GM12878 (cell line): ENCODE results near the gene OR5K3. TPM values are rescaled to one million over a fixed set of nuclear protein-coding genes. Genes with fewer than 3 reads are reported as not detected.

ENCODE experiments used
- ATAC-seq: fragments of 200-7000 bp; cut with Tn5 transposase; 3 replicates; pipeline ENCODE4 v1.9.1; 2020; ENCODE audit warnings: mild to moderate bottlenecking, moderate library complexity
- BruUV-seq: library from RNA; stranded (reverse); fragments of 400-500 nt; replicated peaks from 2 replicates; lab custom pipeline; 2021; lab: Mats Ljungman, UMichigan
- CTCF ChIA-PET: fragments of 300-600 bp; sonication (Branson Sonifier 250); formaldehyde crosslinking; extraction: SDS; loops from one replicate; lab custom pipeline; 2021; ENCODE audit warnings: inconsistent platforms; lab: Yijun Ruan, JAX
- POLR2A ChIA-PET: fragments of 350-600 bp; formaldehyde crosslinking; extraction: SDS; loops from one replicate; lab custom pipeline; 2021; ENCODE audit warnings: inconsistent platforms; lab: Charles Lee
- RAD21 ChIA-PET: fragments of 300-600 bp; sonication (Branson Sonifier 250); formaldehyde crosslinking; loops from one replicate; lab custom pipeline; 2023; ENCODE audit warnings: antibody characterized with exemption; ENCODE audit not compliant: unreplicated experiment; lab: Charles Lee
- SMC1A ChIA-PET: fragments of 300-600 bp; sonication (Branson Sonifier 250); formaldehyde crosslinking; loops from one replicate; lab custom pipeline; 2023; ENCODE audit not compliant: unreplicated experiment, uncharacterized antibody; lab: Charles Lee
- DNase-seq: peaks from one replicate; pipeline ENCODE4 v3.0.0-alpha.2; 2011; ENCODE audit warnings: low read depth, low spot score
- FAIRE-seq: peaks from 3 replicates; lab custom pipeline; 2011; peaks lifted over from hg19 to GRCh38; lab: Jason Lieb, UNC
- H2AFZ ChIP-seq: 2 replicates; pipeline ENCODE4 v1.6.0; 2011; ENCODE audit warnings: low read depth, low read length, control low read depth; ENCODE audit not compliant: control insufficient read depth
- H3K27ac ChIP-seq: 2 replicates; pipeline ENCODE4 v1.5.1; 2011; ENCODE audit warnings: control low read depth; ENCODE audit not compliant: control insufficient read depth, insufficient read depth
- H3K27me3 ChIP-seq, 2 experiments: replicated peaks in 1 of 2; 2 replicates each; pipeline versions ENCODE4 v1.6.0 to v1.6.1; 2011; ENCODE audit warnings: low read length in 1 of 2; ENCODE audit not compliant: control insufficient read depth in 2 of 2, insufficient read depth in 2 of 2
- H3K36me3 ChIP-seq, 2 experiments: 2 replicates each; pipeline ENCODE4 v1.5.1; 2011; ENCODE audit warnings: low read length in 1 of 2; ENCODE audit not compliant: control insufficient read depth in 2 of 2, insufficient read depth in 2 of 2
- H3K4me1 ChIP-seq: 2 replicates; pipeline ENCODE4 v1.6.1; 2011; ENCODE audit warnings: mild to moderate bottlenecking, low read length, moderate library complexity, mixed read lengths; ENCODE audit not compliant: control insufficient read depth, insufficient read depth
- H3K4me2 ChIP-seq: 2 replicates; pipeline ENCODE4 v1.6.0; 2011; ENCODE audit warnings: control low read depth; ENCODE audit not compliant: control insufficient read depth, insufficient read depth
- H3K4me3 ChIP-seq: fragments of 200-600 bp; sonication (generic); 2 replicates; pipeline ENCODE4 v1.5.1; 2016
- H3K79me2 ChIP-seq: 2 replicates; pipeline ENCODE4 v1.6.0; 2011; ENCODE audit warnings: low read length; ENCODE audit not compliant: control insufficient read depth, insufficient read depth
- H3K9ac ChIP-seq: 2 replicates; pipeline ENCODE4 v1.8.0; 2011; ENCODE audit warnings: low read length, control low read depth, mixed read lengths; ENCODE audit not compliant: control insufficient read depth, insufficient read depth
- H3K9me3 ChIP-seq: replicated peaks from 3 replicates; pipeline ENCODE4 v1.5.1; 2011; ENCODE audit warnings: mild to moderate bottlenecking, low read length; ENCODE audit not compliant: control insufficient read depth, insufficient read depth
- H4K20me1 ChIP-seq: 2 replicates; pipeline ENCODE4 v1.6.0; 2011; ENCODE audit not compliant: control insufficient read depth, insufficient read depth
- SMAD1 ChIP-seq: fragments of 450-650 bp; IDR thresholded peaks from 2 replicates; pipeline ENCODE4 v1.6.1; 2018; ENCODE audit warnings: mild to moderate bottlenecking, low read depth; ENCODE audit not compliant: partially characterized antibody
- SPI1 ChIP-seq: IDR thresholded peaks from 2 replicates; pipeline ENCODE4 v1.6.1; 2011; ENCODE audit warnings: low read depth, mild to moderate bottlenecking, low read length, moderate library complexity, borderline replicate concordance; ENCODE audit not compliant: insufficient read depth
- ZSCAN29 ChIP-seq: fragments of 450-650 bp; IDR thresholded peaks from 2 replicates; pipeline ENCODE4 v1.6.1; 2017; ENCODE audit warnings: mild to moderate bottlenecking, moderate library complexity
- WGBS: methylation state at CpG from one replicate; pipeline ENCODE4 v1.1.6; 2016; ENCODE audit warnings: low lambda C conversion rate; ENCODE audit not compliant: insufficient replicate concordance, insufficient coverage; ENCODE audit errors: missing lambda C conversion rate; 5-methylcytosine and 5-hydroxymethylcytosine counted together
- in situ Hi-C: fragments of 300-500 bp; cut with MboI; formaldehyde crosslinking; loops from 9 replicates; pipeline ENCODE4 v1.14.3; 2018; ENCODE audit warnings: mixed read lengths
- intact Hi-C: fragments of 100-400 bp; cut with micrococcal nuclease; formaldehyde crosslinking; loops from one replicate; pipeline ENCODE4 v1.14.2; 2022; ENCODE audit not compliant: unreplicated experiment
- polyA plus RNA-seq, 11 experiments: library from polyadenylated mRNA; depleted of rRNA in 4 of 11; unstranded in 6 of 11; stranded (reverse) in 5 of 11; fragments of >200 nt; fragmentation: Nextera tagmentation in 4 of 11; fragmentation: Illumina TruSeq in 1 of 11; extraction: Ambion mirVana in 4 of 11; extraction: Trizol in 1 of 11; gene quantifications; 1 replicate in 1 of 11; 2 replicates in 10 of 11; pipeline versions ENCODE4 v1.2.1 to v1.2.3, GENCODE V29; 2011 to 2016; ENCODE audit warnings: inconsistent platforms in 2 of 11, missing spikeins in 2 of 11, low read depth in 1 of 11
- total RNA-seq, 4 experiments: library from RNA; depleted of rRNA in 3 of 4; stranded (reverse); fragments of >200 nt in 3 of 4; fragmentation: Illumina TruSeq in 1 of 4; extraction: Trizol in 1 of 4; gene quantifications; 2 replicates each; pipeline versions ENCODE4 v1.2.1 to v1.2.3, GENCODE V29; 2013 to 2021
- TF ChIP-seq, protein P1 (sequence below): fragments of 450-650 bp; IDR thresholded peaks from 2 replicates; pipeline ENCODE4 v1.6.1; 2016; ENCODE audit warnings: mild to moderate bottlenecking
- TF ChIP-seq, protein P2 (sequence below): IDR thresholded peaks from 2 replicates; pipeline ENCODE4 v1.6.1; 2012; ENCODE audit warnings: mild to moderate bottlenecking, low read depth, low read length

Gene OR5K3
- total and polyA plus RNA-seq, 10 of the 15 experiments (the other 5 are each of a cell fraction or from before 2014, with no cell fraction given) = 1.6 TPM; not detected in 9

DNA sequence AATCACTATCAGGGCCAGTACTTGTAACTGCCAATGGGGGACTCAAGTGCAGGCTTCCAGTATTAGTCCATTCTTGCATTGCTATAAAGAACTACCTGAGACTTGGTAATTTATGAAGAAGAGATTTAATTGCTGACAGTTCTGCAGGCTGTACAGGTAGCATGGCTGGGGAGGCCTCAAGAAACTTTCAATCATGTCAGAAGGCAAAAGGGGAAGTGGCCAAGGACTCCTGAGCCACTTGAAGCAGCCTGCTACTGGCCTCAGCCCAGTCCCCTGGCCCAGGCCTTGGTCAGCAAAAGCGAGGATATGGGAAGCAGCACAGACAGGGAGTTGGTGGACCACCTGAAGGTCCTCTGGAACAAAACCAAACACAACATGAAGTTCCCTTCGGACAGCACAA is 43.3 kb downstream of the OR5K3 start:
- peak; percentile 77 for ATAC-seq
- Histone ChIP-seq H3K4me2 (no peak overlapping the region), H3K9ac (no peak overlapping the region), H4K20me1 (no peaks in the 10 kb centered on the region), H3K4me3 (no peak overlapping the region), H3K27ac (no peak overlapping the region), H2AFZ (no peak overlapping the region), H3K4me1 (no peaks in the 10 kb centered on the region), H3K79me2 (no peaks in the 10 kb centered on the region), H3K9me3 (peaks cover 5% of the 10 kb centered on the region; the same call in 2 of the 3 replicates), H3K27me3 (no peaks in the 10 kb centered on the region)
- ChIA-PET CTCF (no interaction called here), RAD21 (no interaction called here), SMC1A (interaction anchor here (1.0 kb wide), 1 partner anchor 58 kb away, joined by 3 read pairs; no protein-coding TSS in a partner anchor), POLR2A (no interaction called here)
- WGBS = 0% methylated on average over 2 of the region's 2 CpGs
- FAIRE-seq = no peak
- intact Hi-C loops = no loop called here
- BruUV-seq = no TSS peak
- TF ChIP-seq ZSCAN29 (no peak), SMAD1 (no peak), SPI1 (peak; percentile 83; the same call in 1 of the 2 replicates)
- TF ChIP-seq, all 136 proteins: peak for 1
- no peak for DNase-seq
- in situ Hi-C loops = no loop called here
- no peaks in the 10 kb centered on the region for H3K36me3 ChIP-seq

DNA sequence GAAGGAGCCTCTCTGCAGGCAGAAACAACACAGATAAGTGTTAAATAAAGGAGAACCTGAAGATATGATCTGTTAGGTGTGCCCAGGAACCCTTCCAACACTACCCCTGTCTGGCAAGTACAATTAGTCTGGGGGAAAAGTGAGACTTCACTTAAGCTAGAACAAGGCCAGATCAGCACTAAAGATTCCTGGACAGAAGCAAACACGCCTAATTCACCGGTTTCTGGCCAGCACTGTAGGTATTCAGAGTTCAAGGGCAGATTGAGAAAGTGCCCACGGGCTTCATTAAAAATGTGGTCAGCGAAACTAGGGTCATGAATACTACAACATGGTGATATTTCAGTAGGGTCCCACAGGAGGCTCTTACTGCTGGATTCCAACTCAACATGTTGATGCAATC is 43.9 kb downstream of the OR5K3 start:
- no peaks in the 10 kb centered on the region for H3K4me1 ChIP-seq
- H3K27me3 ChIP-seq = no peaks in the 10 kb centered on the region
- ATAC-seq (no peak), FAIRE-seq (no peak), DNase-seq (no peak)
- BruUV-seq = no TSS peak
- H3K79me2 ChIP-seq = no peaks in the 10 kb centered on the region
- WGBS = 64% methylated on average over 4 of the region's 4 CpGs
- H3K4me2 ChIP-seq = no peak overlapping the region
- H3K9me3 ChIP-seq = peaks cover 5% of the 10 kb centered on the region; the same call in 2 of the 3 replicates
- no peak overlapping the region for H2AFZ ChIP-seq
- in situ Hi-C loops (no loop called here), intact Hi-C loops (no loop called here)
- SMC1A ChIA-PET = interaction anchor here (1.0 kb wide), 1 partner anchor 59 kb away, joined by 3 read pairs; no protein-coding TSS in a partner anchor
- no peak overlapping the region for H3K27ac ChIP-seq
- no peaks in the 10 kb centered on the region for H4K20me1 ChIP-seq
- CTCF ChIA-PET = no interaction called here
- no peak overlapping the region for H3K4me3 ChIP-seq
- H3K9ac ChIP-seq = no peak overlapping the region
- RAD21 ChIA-PET = no interaction called here
- no peaks in the 10 kb centered on the region for H3K36me3 ChIP-seq
- TF ChIP-seq, protein P1, sequence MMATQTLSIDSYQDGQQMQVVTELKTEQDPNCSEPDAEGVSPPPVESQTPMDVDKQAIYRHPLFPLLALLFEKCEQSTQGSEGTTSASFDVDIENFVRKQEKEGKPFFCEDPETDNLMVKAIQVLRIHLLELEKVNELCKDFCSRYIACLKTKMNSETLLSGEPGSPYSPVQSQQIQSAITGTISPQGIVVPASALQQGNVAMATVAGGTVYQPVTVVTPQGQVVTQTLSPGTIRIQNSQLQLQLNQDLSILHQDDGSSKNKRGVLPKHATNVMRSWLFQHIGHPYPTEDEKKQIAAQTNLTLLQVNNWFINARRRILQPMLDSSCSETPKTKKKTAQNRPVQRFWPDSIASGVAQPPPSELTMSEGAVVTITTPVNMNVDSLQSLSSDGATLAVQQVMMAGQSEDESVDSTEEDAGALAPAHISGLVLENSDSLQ = no peak
- TF ChIP-seq, protein P2, sequence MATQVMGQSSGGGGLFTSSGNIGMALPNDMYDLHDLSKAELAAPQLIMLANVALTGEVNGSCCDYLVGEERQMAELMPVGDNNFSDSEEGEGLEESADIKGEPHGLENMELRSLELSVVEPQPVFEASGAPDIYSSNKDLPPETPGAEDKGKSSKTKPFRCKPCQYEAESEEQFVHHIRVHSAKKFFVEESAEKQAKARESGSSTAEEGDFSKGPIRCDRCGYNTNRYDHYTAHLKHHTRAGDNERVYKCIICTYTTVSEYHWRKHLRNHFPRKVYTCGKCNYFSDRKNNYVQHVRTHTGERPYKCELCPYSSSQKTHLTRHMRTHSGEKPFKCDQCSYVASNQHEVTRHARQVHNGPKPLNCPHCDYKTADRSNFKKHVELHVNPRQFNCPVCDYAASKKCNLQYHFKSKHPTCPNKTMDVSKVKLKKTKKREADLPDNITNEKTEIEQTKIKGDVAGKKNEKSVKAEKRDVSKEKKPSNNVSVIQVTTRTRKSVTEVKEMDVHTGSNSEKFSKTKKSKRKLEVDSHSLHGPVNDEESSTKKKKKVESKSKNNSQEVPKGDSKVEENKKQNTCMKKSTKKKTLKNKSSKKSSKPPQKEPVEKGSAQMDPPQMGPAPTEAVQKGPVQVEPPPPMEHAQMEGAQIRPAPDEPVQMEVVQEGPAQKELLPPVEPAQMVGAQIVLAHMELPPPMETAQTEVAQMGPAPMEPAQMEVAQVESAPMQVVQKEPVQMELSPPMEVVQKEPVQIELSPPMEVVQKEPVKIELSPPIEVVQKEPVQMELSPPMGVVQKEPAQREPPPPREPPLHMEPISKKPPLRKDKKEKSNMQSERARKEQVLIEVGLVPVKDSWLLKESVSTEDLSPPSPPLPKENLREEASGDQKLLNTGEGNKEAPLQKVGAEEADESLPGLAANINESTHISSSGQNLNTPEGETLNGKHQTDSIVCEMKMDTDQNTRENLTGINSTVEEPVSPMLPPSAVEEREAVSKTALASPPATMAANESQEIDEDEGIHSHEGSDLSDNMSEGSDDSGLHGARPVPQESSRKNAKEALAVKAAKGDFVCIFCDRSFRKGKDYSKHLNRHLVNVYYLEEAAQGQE = peak; percentile 33; the same call in 1 of the 2 replicates
- POLR2A ChIA-PET = no interaction called here
